Activated T-cell treated with anti-CD3 and anti-CD28 coated beads, Interleukin-2, amount 50 U/mL, for 4 hours (primary cell): ENCODE measurements around the gene DPYD. TPM values are rescaled to one million over a fixed set of nuclear protein-coding genes. Genes with fewer than 3 reads are reported as not detected.

Source experiments
- ATAC-seq, 2 donors: fragments of 200-7000 bp; cut with Tn5 transposase; one replicate each; pipeline ENCODE4 v1.10.0; 2021
- DNase-seq: peaks from one replicate; pipeline ENCODE4 v3.0.0-alpha.2; 2020
- H3K27me3 Mint-ChIP-seq: one replicate; pipeline ENCODE4 v1.8.0; 2021; ENCODE audit warnings: low read depth, mixed read lengths
- H3K36me3 Mint-ChIP-seq: one replicate; pipeline ENCODE4 v1.8.0; 2022; ENCODE audit warnings: mixed read lengths; ENCODE audit not compliant: insufficient read depth
- H3K4me1 Mint-ChIP-seq: one replicate; pipeline ENCODE4 v1.8.0; 2021; ENCODE audit warnings: low read depth, mixed read lengths
- H3K4me3 Mint-ChIP-seq: one replicate; pipeline ENCODE4 v1.8.0; 2021; ENCODE audit warnings: mild to moderate bottlenecking, moderate library complexity, mixed read lengths
- H3K9me3 Mint-ChIP-seq: one replicate; pipeline ENCODE4 v1.8.0; 2021; ENCODE audit warnings: mixed read lengths
- total RNA-seq, 3 donors: library from RNA; stranded (reverse); gene quantifications; one replicate each; pipeline ENCODE4 v1.2.1, GENCODE V29; 2021

The DPYD gene
- total RNA-seq, 3 donors from 2014 or later, result 2.1 to 3.5 (median 2.8) TPM

DNA sequence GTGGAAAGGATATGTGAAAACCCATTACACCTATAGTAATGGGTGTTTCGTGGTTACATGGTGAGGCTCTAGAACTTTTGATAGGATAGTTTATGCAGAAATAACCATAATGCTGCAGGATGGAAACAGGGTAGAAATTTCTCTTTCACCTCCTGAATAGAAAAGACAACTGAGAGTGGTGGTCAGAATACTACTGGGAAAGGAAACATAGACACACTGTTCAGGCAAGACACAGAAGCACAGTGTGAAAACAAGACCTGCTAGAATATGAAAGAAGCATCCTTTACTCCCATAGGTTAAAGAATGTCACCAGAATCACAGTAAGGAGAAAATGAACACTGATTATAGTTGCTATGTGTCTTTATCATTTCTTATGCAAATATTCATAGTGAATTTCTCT is 496.6 kb downstream of the DPYD start:
- Mint-ChIP-seq H3K27me3 (no peaks in the 10 kb centered on the region), H3K4me3 (no peak overlapping the region), H3K36me3 (peaks cover 18% of the 10 kb centered on the region), H3K9me3 (no peaks in the 10 kb centered on the region), H3K4me1 (no peaks in the 10 kb centered on the region)
- ATAC-seq (no peak), DNase-seq (no peak)

DNA sequence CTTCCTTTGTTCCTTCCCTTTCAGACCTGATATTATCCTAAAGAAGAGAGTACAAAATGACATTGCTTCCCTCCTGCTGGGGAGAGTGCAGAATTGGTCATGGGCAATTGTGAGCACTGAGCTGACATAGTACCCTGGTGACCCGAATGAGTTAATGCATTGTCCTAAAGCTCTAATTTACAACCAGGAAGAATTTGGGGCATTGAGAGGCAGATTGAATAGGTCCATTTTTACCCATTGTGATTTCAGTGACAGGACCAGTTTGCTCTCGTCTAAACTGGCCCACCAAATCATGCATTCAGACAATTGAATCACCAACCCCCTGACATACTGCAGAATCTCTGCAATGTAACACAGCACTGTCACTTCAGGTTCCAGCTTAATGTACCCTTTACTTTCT is 497.4 kb downstream of the DPYD start:
- no peak overlapping the region for H3K4me3 Mint-ChIP-seq
- ATAC-seq, result no peak
- peaks cover 23% of the 10 kb centered on the region for H3K36me3 Mint-ChIP-seq
- H3K4me1 Mint-ChIP-seq, result no peaks in the 10 kb centered on the region
- DNase-seq, result no peak
- H3K27me3 Mint-ChIP-seq, result no peaks in the 10 kb centered on the region
- H3K9me3 Mint-ChIP-seq, result no peaks in the 10 kb centered on the region

DNA sequence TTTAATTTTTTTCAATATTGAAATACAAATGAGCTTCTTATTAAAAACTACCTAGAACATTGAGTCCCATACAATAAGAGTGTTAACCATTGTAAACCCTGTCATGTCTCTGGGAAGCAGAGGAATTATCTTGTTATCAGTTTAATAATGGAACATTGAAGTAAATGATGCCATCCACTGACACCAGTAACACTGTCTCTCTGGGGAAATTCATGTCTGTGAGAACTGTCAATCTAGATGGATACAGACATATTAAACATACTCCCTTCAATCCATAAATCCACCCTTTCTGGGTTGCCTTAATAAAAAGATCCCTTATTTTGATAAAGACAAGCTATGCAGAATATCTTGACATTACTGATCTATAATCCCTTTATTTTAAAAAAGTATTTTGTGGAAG is 503.2 kb downstream of the DPYD start:
- Mint-ChIP-seq H3K27me3 (no peaks in the 10 kb centered on the region), H3K36me3 (peaks cover 18% of the 10 kb centered on the region), H3K4me1 (no peaks in the 10 kb centered on the region)

DNA sequence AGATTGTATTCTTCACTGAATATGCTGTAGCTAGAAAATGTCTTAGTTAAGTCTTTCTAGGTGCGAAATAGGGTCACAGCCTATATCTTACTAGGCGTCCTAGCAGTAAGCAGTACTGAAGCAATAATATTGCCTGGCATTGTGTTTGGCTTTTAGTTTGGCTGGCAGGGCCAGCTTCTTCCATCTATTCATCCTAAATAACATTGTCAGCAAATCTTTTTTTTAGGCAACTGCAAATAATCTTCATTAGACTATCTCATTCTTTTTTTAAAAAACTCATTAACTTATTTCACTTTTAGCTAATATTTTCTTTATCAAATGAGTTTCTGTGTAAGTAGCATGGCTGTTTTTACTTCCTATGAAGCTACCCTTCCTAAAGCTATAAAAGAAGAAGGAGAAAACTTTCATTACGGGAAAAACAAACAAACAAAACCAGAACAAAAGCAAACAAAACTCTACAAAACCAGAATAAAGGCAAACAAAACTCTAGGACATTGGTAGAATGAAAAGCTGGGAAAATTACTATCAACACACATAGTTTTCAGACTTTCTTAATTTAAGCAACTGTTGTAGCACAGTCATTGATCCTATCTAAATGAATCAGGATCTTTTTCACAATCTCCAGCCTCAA is 506.0 kb downstream of the DPYD start:
- H3K4me1 Mint-ChIP-seq, result no peaks in the 10 kb centered on the region
- H3K4me3 Mint-ChIP-seq, result no peak overlapping the region
- peaks cover 18% of the 10 kb centered on the region for H3K36me3 Mint-ChIP-seq
- no peak for ATAC-seq
- no peak for DNase-seq
- H3K27me3 Mint-ChIP-seq, result no peaks in the 10 kb centered on the region
- H3K9me3 Mint-ChIP-seq, result no peaks in the 10 kb centered on the region

More for the DNA sequence above, 503.2 kb downstream of the DPYD start:
- DNase-seq (no peak), ATAC-seq (no peak)
- no peaks in the 10 kb centered on the region for H3K9me3 Mint-ChIP-seq
- no peak overlapping the region for H3K4me3 Mint-ChIP-seq

DNA sequence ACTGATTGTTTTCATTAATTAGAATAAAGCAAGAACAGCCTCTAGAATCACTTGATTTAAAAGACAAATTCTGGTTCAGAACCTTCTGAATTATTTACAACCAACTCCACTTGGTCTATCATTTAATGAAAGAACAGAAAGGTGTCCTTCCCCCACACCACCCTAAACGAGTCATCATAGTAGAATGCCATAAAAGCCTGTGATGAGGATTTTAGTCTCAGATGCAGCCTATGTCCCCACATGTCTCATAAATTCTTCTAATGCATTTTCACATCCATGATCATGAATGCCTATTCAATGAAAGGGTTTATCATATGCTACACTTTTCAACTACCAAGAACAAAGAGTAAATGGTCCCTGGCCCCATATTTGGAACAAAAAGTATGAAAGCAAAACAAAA is 508.1 kb downstream of the DPYD start:
- DNase-seq (no peak), ATAC-seq (no peak)
- H3K9me3 Mint-ChIP-seq, result no peaks in the 10 kb centered on the region
- H3K4me3 Mint-ChIP-seq, result no peak overlapping the region
- H3K36me3 Mint-ChIP-seq, result peaks cover 25% of the 10 kb centered on the region
- no peaks in the 10 kb centered on the region for H3K27me3 Mint-ChIP-seq
- H3K4me1 Mint-ChIP-seq, result no peaks in the 10 kb centered on the region

DNA sequence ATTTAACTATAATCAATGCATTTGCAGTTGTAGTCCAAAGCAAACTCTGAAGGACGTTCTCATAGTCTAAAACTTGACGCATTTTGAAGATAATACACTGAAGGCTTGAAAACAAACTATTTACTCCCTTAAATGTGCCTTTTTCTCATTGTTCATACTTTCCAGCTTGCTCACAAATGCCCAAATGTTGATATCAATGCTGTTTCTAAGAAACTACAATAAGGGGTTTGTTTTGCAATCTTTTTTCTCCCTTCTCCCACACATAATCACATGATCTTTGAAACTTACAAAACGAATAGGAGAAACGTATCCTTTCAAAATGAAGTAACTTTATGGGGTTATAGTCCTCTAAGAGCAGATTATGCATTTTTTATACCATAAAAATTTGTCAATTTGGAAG is 508.7 kb downstream of the DPYD start:
- no peak for DNase-seq
- Mint-ChIP-seq H3K36me3 (peaks cover 29% of the 10 kb centered on the region), H3K9me3 (no peaks in the 10 kb centered on the region), H3K4me3 (no peak overlapping the region), H3K27me3 (no peaks in the 10 kb centered on the region), H3K4me1 (no peaks in the 10 kb centered on the region)
- no peak for ATAC-seq

DNA sequence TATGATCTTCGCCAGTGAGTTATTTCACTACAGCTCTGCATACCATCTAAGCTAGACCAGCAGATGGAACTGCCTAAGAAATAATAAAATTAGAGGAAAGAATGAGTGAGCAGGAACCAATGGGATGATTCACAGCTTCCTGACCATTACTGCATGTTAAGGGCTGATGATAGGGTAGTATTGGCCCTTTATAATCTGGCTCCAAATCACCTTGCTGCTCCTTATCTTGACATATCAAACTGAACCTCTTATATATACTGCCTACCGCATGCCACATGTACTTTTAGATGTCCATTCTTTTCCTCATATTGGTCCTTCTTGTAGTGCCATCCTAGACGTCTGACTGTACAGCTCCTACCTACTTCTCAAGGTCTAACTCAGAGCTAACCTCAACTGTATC is 524.4 kb downstream of the DPYD start:
- Mint-ChIP-seq H3K36me3 (peaks cover 26% of the 10 kb centered on the region), H3K4me1 (no peaks in the 10 kb centered on the region), H3K9me3 (peaks cover 23% of the 10 kb centered on the region), H3K4me3 (no peak overlapping the region), H3K27me3 (no peaks in the 10 kb centered on the region)
- DNase-seq, result no peak
- no peak for ATAC-seq

DNA sequence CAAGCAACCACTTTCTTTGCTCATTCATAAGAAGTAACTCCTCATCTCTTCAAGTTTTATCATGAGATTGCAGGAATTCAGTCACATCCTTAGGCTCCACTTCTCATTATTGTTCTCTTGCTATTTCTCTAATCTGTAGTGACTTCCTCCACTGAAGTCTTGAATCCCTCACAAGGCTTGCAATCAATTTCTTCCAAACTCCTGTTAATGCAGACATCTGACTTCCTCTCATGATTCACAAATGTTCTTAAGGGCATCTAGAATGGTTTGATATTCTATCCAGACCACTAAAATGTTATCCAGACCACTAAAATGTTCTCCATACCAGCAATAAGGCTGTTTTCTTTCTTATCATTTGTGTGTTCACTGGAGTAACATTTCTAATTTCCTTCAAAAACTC is 528.1 kb downstream of the DPYD start:
- Mint-ChIP-seq H3K9me3 (peaks cover 17% of the 10 kb centered on the region), H3K27me3 (no peaks in the 10 kb centered on the region), H3K36me3 (peaks cover 26% of the 10 kb centered on the region), H3K4me3 (no peak overlapping the region), H3K4me1 (no peaks in the 10 kb centered on the region)
- ATAC-seq, result no peak
- DNase-seq, result no peak

DNA sequence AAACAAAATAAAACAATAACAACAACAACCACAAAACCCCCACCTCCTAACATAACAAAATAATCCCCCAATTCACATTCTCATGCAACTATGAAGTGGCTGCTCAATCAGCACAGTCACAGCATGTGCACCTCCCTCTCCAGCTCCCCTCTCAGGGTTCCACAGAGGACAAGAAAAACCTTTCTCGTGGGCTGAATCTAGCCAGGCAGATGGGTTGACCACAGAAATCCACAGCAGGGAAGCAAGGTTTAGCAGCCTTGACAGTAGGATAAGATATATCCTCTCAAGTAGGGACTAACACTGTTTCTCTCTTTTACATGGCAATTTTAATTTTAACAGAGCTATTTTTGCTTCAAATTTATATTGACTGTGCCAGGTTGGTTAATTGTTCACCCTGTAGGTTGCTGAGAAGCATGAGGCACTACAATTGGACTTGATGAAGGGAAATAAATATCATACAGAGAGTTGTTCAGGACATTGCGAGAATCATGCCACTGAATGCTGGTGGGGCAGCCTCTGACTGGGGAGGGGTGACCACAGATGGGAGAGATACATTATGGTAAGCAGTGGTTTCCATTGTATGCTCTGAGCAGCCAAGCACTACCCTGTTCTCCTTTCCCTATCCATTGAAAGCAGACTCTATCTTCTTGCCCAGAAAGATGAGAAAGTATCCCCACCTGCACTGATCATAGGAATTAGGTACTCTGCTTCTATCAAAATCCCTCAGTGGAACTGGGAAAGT is 535.1 kb downstream of the DPYD start:
- Mint-ChIP-seq H3K4me3 (no peak overlapping the region), H3K9me3 (peaks cover 3% of the 10 kb centered on the region), H3K27me3 (no peaks in the 10 kb centered on the region), H3K4me1 (no peaks in the 10 kb centered on the region), H3K36me3 (peaks cover 16% of the 10 kb centered on the region)
- ATAC-seq (no peak), DNase-seq (no peak)

DNA sequence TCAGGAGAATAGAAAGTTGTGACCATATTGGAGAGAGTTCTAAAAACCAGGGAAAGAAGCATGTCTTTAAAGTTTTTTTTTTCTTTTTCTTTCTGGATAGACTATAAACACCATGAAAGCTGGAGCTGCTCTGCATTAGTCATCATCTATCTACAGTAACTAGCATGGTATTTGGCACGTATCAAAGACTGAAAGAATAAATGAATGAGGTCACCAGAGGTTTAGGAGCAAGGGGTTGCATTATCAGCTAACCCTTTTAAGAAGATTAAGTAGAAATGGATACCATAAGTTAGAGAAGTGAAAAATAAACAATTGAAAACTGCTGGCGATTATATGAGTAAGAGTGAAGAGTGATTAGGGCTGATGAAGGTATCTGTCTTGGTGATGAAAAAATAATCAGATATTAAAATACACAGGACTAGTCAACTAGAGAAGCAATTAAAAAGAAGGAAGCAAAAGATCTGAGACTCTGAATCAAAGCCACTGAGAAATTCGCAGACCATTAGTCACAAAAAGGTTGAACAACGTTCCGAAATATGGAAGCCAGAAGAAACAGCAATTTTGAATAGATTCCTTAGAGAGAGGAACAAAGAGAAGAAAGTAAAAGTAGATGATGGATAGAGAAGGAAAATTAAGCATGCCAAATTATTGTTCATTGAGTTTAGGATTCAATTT is 536.4 kb downstream of the DPYD start:
- H3K9me3 Mint-ChIP-seq, result peaks cover 3% of the 10 kb centered on the region
- H3K27me3 Mint-ChIP-seq, result no peaks in the 10 kb centered on the region
- H3K36me3 Mint-ChIP-seq, result peaks cover 19% of the 10 kb centered on the region
- DNase-seq, result no peak
- no peaks in the 10 kb centered on the region for H3K4me1 Mint-ChIP-seq
- H3K4me3 Mint-ChIP-seq, result no peak overlapping the region
- no peak for ATAC-seq

DNA sequence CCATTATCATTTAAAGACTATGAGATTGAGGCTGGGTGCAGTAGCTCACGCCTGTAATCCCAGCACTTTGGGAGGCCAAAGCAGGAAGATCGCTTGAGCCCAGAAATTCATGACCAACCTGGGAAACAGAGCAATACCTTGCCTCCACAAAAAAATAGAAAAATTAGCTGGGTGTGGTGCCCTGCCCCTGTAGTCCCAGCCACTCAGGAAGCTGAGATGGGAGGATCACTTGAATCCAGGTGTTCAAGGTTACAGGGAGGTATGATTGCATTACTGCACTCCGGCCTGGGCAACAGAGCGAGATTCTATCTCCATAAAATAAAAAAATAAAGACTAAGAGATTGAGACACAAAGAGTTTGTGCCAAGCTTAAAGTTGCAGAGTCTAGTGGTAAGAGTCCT is 537.0 kb downstream of the DPYD start:
- Mint-ChIP-seq H3K4me3 (no peak overlapping the region), H3K9me3 (peaks cover 3% of the 10 kb centered on the region), H3K36me3 (peaks cover 23% of the 10 kb centered on the region), H3K4me1 (peaks cover 3% of the 10 kb centered on the region), H3K27me3 (no peaks in the 10 kb centered on the region)
- no peak for ATAC-seq
- no peak for DNase-seq

DNA sequence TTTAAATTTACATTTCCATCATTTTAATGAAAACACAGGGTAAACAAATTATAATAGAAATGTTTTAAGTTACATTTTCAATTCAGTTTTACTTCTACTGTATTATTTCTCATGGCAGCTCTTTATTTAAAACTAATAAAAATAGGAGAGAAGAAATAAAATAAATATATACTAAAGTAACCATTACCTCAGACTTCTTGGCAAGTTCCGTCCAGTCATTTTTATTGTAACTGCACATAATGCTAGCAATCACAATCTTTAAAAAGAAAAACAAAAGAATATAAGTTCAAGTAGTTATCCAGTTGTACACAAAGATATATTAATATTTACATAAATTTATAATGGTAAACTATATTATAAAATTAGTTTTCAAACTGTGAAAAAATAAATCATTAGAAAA is 538.6 kb downstream of the DPYD start:
- DNase-seq (no peak), ATAC-seq (no peak)
- Mint-ChIP-seq H3K36me3 (peaks cover 21% of the 10 kb centered on the region), H3K4me3 (no peak overlapping the region), H3K9me3 (peaks cover 3% of the 10 kb centered on the region), H3K27me3 (no peaks in the 10 kb centered on the region), H3K4me1 (peaks cover 8% of the 10 kb centered on the region)

DNA sequence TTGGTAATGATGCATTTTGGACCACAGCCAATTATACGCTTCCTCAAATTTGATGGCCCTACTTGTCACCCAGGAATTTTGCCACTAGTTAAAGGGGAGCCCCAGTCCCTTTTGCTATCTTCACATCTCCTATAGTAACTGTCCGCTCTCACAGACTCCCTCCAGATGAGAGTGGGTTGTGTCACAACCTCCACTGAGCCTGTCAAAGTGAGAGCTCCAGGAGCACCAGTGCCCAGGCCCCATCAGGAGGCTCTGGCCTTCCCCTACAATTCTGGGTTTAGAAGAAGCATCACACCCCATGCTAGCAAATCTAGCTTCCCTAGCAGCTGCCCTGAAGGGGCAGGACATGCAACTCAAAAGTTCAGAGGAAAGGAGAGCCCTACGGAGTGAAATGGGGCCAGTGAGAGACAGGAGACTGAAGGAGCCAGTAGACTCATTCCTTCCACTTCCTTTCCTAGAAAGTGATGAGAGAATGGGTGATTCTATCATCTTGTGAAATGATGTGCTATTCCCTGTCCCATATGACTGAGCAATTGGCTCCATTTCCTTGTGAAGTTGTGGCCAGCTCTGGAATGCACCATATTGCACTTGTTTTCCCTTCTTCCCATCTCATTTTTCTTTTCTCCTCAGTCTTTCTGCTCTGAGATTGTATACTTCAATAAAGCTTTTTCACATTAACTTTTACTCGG is 541.3 kb downstream of the DPYD start:
- Mint-ChIP-seq H3K36me3 (peaks cover 18% of the 10 kb centered on the region), H3K9me3 (peaks cover 1% of the 10 kb centered on the region), H3K27me3 (no peaks in the 10 kb centered on the region), H3K4me3 (no peak overlapping the region), H3K4me1 (peaks cover 8% of the 10 kb centered on the region)
- no peak for DNase-seq
- no peak for ATAC-seq

DNA sequence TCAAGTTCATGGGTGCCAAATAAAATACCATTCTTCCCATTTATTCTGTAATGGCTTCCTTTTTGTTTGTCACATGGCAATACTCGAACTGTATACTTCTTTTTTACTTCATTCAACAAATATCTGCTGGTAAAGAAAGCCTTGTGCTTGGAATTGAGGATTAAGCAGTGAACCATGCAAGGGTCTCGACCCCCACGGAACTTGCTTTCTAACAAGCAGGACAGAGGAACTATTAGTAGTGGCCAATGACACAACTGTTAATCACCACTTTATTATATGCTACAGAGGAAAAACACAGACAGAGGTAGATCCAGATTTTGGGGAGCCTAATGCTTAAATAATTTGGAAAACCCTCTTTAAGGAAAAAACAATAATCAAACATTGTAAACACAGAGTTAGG is 542.2 kb downstream of the DPYD start:
- Mint-ChIP-seq H3K9me3 (no peaks in the 10 kb centered on the region), H3K36me3 (peaks cover 17% of the 10 kb centered on the region), H3K27me3 (no peaks in the 10 kb centered on the region), H3K4me3 (no peak overlapping the region), H3K4me1 (peaks cover 8% of the 10 kb centered on the region)
- no peak for DNase-seq
- no peak for ATAC-seq
